B cell (primary cell): Measurements from ENCODE around the gene PSMD9. TPM values are rescaled to one million over a fixed set of nuclear protein-coding genes. Genes with fewer than 3 reads are reported as not detected.

ENCODE experiments used
- ATAC-seq: fragments of 200-7000 bp; cut with Tn5 transposase; one replicate; pipeline ENCODE4 v1.10.0; 2021; ENCODE audit warnings: low read depth, mild to moderate bottlenecking, moderate number of reproducible peaks, moderate library complexity
- CTCF ChIA-PET: fragments of 350-600 bp; sonication (Branson Sonifier 250); formaldehyde crosslinking; loops from one replicate; lab custom pipeline; 2021; ENCODE audit warnings: antibody characterized with exemption, inconsistent platforms; lab: Charles Lee
- POLR2A ChIA-PET: fragments of 350-600 bp; sonication (Branson Sonifier 250); formaldehyde crosslinking; loops from one replicate; lab custom pipeline; 2021; ENCODE audit warnings: antibody characterized with exemption; lab: Charles Lee
- DNase-seq: peaks from one replicate; pipeline ENCODE4 v3.0.0; 2013
- H2AFZ ChIP-seq: 2 replicates; pipeline ENCODE4 v1.6.1; 2012; ENCODE audit warnings: mild to moderate bottlenecking, low read depth, low read length; ENCODE audit not compliant: insufficient read depth, poor library complexity, severe bottlenecking
- H3K27ac ChIP-seq, 2 donors: 1 replicate in 1 of 2; 2 replicates in 1 of 2; pipeline ENCODE4 v1.5.1; 2012 to 2013; ENCODE audit warnings: low read length in 2 of 2, mild to moderate bottlenecking in 2 of 2, moderate library complexity in 1 of 2
- H3K27me3 ChIP-seq, 4 experiments: fragments of 200-600 bp in 1 of 4; sonication (generic) in 1 of 4; replicated peaks in 1 of 4; 1 replicate in 2 of 4; 2 replicates in 2 of 4; pipeline versions ENCODE4 v1.6.1 to v1.7.0; 2013 to 2016; ENCODE audit warnings: low read length in 3 of 4, mild to moderate bottlenecking in 2 of 4, mixed read lengths in 1 of 4, moderate library complexity in 1 of 4; ENCODE audit not compliant: insufficient read depth in 4 of 4, control insufficient read depth in 3 of 4; ENCODE audit errors: control extremely low read depth in 1 of 4
- H3K36me3 ChIP-seq, 2 experiments: replicated peaks in 1 of 2; 1 replicate in 1 of 2; 2 replicates in 1 of 2; pipeline versions ENCODE4 v1.6.1 to v1.7.1; 2013; ENCODE audit warnings: low read length in 1 of 2; ENCODE audit not compliant: insufficient read depth in 2 of 2, control insufficient read depth in 1 of 2; ENCODE audit errors: control extremely low read depth in 1 of 2, extremely low read depth in 1 of 2
- H3K4me1 ChIP-seq, 2 donors: fragments of 200-600 bp in 1 of 2; sonication (generic) in 1 of 2; 1 replicate in 1 of 2; 2 replicates in 1 of 2; pipeline versions ENCODE4 v1.5.1 to v1.6.1; 2013 to 2017; ENCODE audit warnings: low read length in 2 of 2; ENCODE audit not compliant: control insufficient read depth in 2 of 2, insufficient read depth in 2 of 2
- H3K4me2 ChIP-seq: replicated peaks from 2 replicates; pipeline ENCODE3; 2012; ENCODE audit warnings: mild to moderate bottlenecking, low read depth, low read length; ENCODE audit not compliant: poor library complexity, severe bottlenecking
- H3K4me3 ChIP-seq, 5 experiments: fragments of 200-600 bp in 1 of 5; sonication (generic) in 1 of 5; 1 replicate in 3 of 5; 2 replicates in 2 of 5; pipeline versions ENCODE4 v1.5.1 to v1.7.0; 2011 to 2016; ENCODE audit warnings: low read length in 4 of 5, mild to moderate bottlenecking in 4 of 5, low read depth in 2 of 5, control low read depth in 1 of 5, moderate library complexity in 1 of 5; ENCODE audit not compliant: insufficient read depth in 1 of 5; ENCODE audit errors: control extremely low read depth in 1 of 5, extremely low read depth in 1 of 5
- H3K79me2 ChIP-seq: fragments of 200-600 bp; sonication (generic); one replicate; pipeline ENCODE4 v1.6.0; 2016; ENCODE audit warnings: low read length; ENCODE audit not compliant: control insufficient read depth, insufficient read depth
- H3K9ac ChIP-seq: fragments of 200-600 bp; sonication (generic); 2 replicates; pipeline ENCODE4 v1.6.1; 2017; ENCODE audit warnings: mild to moderate bottlenecking, low read length, moderate library complexity
- H3K9me3 ChIP-seq, 3 donors: one replicate each; pipeline versions ENCODE4 v1.6.1 to v1.7.1; 2013; ENCODE audit warnings: low read length in 2 of 3; ENCODE audit not compliant: control insufficient read depth in 2 of 3, insufficient read depth in 1 of 3; ENCODE audit errors: control extremely low read depth in 1 of 3
- H4K20me1 ChIP-seq: 2 replicates; pipeline ENCODE4 v1.6.0; 2012; ENCODE audit warnings: mild to moderate bottlenecking, low read length; ENCODE audit not compliant: insufficient read depth, control insufficient read depth, poor library complexity, severe bottlenecking
- H3K27ac Mint-ChIP-seq: one replicate; pipeline ENCODE4 v1.8.0; 2021; ENCODE audit warnings: mixed read lengths
- H3K27me3 Mint-ChIP-seq: one replicate; pipeline ENCODE4 v1.8.0; 2021; ENCODE audit warnings: mixed read lengths
- H3K4me1 Mint-ChIP-seq: one replicate; pipeline ENCODE4 v1.8.0; 2021; ENCODE audit warnings: mixed read lengths
- H3K4me3 Mint-ChIP-seq: one replicate; pipeline ENCODE4 v1.8.0; 2021; ENCODE audit warnings: mixed read lengths
- H3K9me3 Mint-ChIP-seq: one replicate; pipeline ENCODE4 v1.8.0; 2022; ENCODE audit warnings: mixed read lengths; ENCODE audit not compliant: insufficient read depth
- EZH2 ChIP-seq: IDR thresholded peaks from 2 replicates; pipeline ENCODE4 v1.6.1; 2012; ENCODE audit warnings: borderline replicate concordance, low read depth, mild to moderate bottlenecking, moderate library complexity, low read length; ENCODE audit not compliant: insufficient read depth, poor library complexity, severe bottlenecking
- WGBS: methylation state at CpG from one replicate; pipeline ENCODE4 v1.1.5; 2013; ENCODE audit warnings: missing lambda C conversion rate; ENCODE audit not compliant: insufficient coverage; 5-methylcytosine and 5-hydroxymethylcytosine counted together
- intact Hi-C: fragments of 100-400 bp; cut with micrococcal nuclease; formaldehyde crosslinking; loops from one replicate; pipeline ENCODE4 v1.10.0; 2022
- polyA plus RNA-seq: library from polyadenylated mRNA; depleted of rRNA; stranded (reverse); fragments of >200 nt; gene quantifications from 2 replicates; pipeline ENCODE4 v1.2.3, GENCODE V29; 2012
- total RNA-seq, 2 donors: library from RNA; stranded (reverse); fragments of 120-200 nt in 1 of 2; gene quantifications; 1 replicate in 1 of 2; 2 replicates in 1 of 2; pipeline versions ENCODE4 v1.2.3 to v1.2.4, GENCODE V29; 2013 to 2022
- TF ChIP-seq, protein P1 (sequence below): fragments of 200-600 bp; IDR thresholded peaks from one replicate; pipeline ENCODE4 v1.8.0; 2022; ENCODE audit warnings: antibody characterized with exemption, mild to moderate bottlenecking

Gene PSMD9
- total and polyA plus RNA-seq, 2 donors (not counting 1 experiment from before 2014, with no cell fraction given), result 37.1 to 83.4 TPM

DNA sequence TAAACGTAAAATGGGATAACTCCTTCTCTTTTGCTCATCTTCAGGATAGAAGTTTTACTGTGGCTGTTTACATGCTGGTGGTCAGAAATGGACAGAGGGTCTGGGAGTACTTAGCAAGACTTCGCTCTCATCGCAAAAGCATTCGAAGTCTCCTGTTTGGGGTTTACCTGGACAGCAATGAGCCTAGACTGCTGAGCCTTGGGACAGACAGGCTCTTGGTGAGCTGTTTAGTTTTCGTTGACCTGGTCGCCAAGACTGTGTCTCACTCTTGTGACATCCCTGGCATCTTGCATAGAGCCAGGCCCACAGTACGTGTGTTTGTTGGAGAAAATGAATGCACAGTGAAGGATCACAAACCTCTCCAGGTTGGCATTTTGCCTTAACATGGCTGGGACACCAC, 72.0 kb downstream of the PSMD9 start:
- no peak for ATAC-seq
- Histone ChIP-seq H4K20me1 (no peaks in the 10 kb centered on the region), H3K4me2 (no peak overlapping the region), H3K4me1 (peaks cover 7 to 8% of the 10 kb centered on the region in 2 donors), H2AFZ (no peak overlapping the region), H3K36me3 (no peaks in the 10 kb centered on the region), H3K9me3 (no peaks in the 10 kb centered on the region), H3K27ac (no peak overlapping the region), H3K4me3 (no peak overlapping the region), H3K79me2 (no peaks in the 10 kb centered on the region), H3K27me3 (no peaks in the 10 kb centered on the region), H3K9ac (no peak overlapping the region)
- CTCF ChIA-PET, result interaction anchor here (0.8 kb wide), 1 partner anchor 20 kb away, joined by 3 read pairs; no protein-coding TSS in a partner anchor
- no peak for DNase-seq
- Mint-ChIP-seq H3K27ac (no peak overlapping the region), H3K4me1 (peaks cover 18% of the 10 kb centered on the region), H3K9me3 (no peaks in the 10 kb centered on the region), H3K27me3 (no peaks in the 10 kb centered on the region), H3K4me3 (no peak overlapping the region)
- WGBS, result 100% methylated on average over 7 of the region's 7 CpGs
- POLR2A ChIA-PET, result no interaction called here
- TF ChIP-seq, protein P1, sequence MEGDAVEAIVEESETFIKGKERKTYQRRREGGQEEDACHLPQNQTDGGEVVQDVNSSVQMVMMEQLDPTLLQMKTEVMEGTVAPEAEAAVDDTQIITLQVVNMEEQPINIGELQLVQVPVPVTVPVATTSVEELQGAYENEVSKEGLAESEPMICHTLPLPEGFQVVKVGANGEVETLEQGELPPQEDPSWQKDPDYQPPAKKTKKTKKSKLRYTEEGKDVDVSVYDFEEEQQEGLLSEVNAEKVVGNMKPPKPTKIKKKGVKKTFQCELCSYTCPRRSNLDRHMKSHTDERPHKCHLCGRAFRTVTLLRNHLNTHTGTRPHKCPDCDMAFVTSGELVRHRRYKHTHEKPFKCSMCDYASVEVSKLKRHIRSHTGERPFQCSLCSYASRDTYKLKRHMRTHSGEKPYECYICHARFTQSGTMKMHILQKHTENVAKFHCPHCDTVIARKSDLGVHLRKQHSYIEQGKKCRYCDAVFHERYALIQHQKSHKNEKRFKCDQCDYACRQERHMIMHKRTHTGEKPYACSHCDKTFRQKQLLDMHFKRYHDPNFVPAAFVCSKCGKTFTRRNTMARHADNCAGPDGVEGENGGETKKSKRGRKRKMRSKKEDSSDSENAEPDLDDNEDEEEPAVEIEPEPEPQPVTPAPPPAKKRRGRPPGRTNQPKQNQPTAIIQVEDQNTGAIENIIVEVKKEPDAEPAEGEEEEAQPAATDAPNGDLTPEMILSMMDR, result no peak
- TF ChIP-seq EZH2, result no peak
- intact Hi-C loops, result no loop called here

DNA sequence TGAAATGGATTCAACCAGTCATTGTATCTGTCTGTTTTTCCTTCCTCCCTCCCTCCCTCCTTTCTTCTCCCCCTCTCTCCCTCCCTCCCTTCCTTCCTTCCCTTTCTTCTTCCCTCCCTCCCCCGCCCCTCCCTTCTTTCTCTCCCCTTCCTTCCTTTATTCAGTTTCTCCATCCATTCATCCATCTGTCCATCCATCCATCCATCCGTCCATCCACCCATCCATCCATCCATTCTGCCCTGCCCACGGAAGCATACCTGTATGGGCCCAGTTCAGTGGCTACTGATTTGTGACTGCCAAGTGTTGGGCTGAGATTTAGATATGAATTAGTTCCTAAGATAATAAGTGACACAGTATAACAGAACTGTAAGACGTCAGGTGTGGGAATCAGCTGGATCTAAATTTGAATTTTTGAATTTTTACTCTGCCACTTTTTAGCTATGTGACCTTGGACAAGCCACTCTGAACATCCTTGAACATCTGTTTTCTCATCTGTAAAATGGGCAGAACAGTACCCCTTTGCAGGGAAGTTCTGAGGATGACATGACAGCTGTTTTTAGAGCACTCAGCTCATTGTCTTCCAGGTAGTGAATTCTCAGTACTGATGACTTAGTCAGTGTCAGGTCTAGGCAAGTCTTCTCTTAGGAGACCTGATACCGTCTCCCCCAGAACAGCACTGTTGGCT, 72.7 kb downstream of the PSMD9 start:
- H3K9ac ChIP-seq, result no peak overlapping the region
- DNase-seq (no peak), ATAC-seq (no peak)
- WGBS, result 83% methylated on average over 2 of the region's 5 CpGs
- H3K27me3 ChIP-seq, result no peaks in the 10 kb centered on the region
- no peaks in the 10 kb centered on the region for H3K9me3 ChIP-seq
- H3K4me3 Mint-ChIP-seq, result no peak overlapping the region
- H3K27ac Mint-ChIP-seq, result no peak overlapping the region
- intact Hi-C loops, result no loop called here
- H3K36me3 ChIP-seq, result no peaks in the 10 kb centered on the region
- ChIA-PET CTCF (no interaction called here), POLR2A (interaction anchor here (0.6 kb wide), 1 partner anchor 19 kb away, joined by 9 read pairs; no protein-coding TSS in a partner anchor)
- no peaks in the 10 kb centered on the region for H4K20me1 ChIP-seq
- H3K4me1 Mint-ChIP-seq, result peaks cover 10% of the 10 kb centered on the region
- H3K4me3 ChIP-seq, result no peak overlapping the region
- TF ChIP-seq, protein P1, result no peak
- TF ChIP-seq EZH2, result no peak
- H3K9me3 Mint-ChIP-seq, result no peaks in the 10 kb centered on the region
- no peak overlapping the region for H3K27ac ChIP-seq
- no peaks in the 10 kb centered on the region for H3K4me1 ChIP-seq
- H3K27me3 Mint-ChIP-seq, result no peaks in the 10 kb centered on the region
- no peak overlapping the region for H2AFZ ChIP-seq
- H3K4me2 ChIP-seq, result no peak overlapping the region
- H3K79me2 ChIP-seq, result no peaks in the 10 kb centered on the region
